ENCODE measurements around the gene NTM.

Gene NTM

GRCh38 chr11:131908316-131908715 lies 537.9 kb downstream of the NTM start (continued):
- no peak for TF ChIP-seq ZBTB49 (tag by site-specific recombination; IDR thresholded peaks at IDR 0.05; ENCODE audit: low read depth)
- TF ChIP-seq ZNF280C (tag by site-specific recombination; IDR thresholded peaks at IDR 0.05) = no peak
- no peak for TF ChIP-seq ZFP3 (tag by site-specific recombination; IDR thresholded peaks at IDR 0.05; ENCODE audit: low read depth)

- Histone ChIP-seq H3K36me3 (ENCODE audit: control insufficient read depth in 2 of 2, insufficient read depth in 1 of 2, low read length in 2 of 2) (no peaks in the 10 kb centered on the region), H3K9me3 (ENCODE audit: control insufficient read depth, insufficient read depth, low read depth, low read length) (no peaks in the 10 kb centered on the region), H3K4me3 (ENCODE audit: low read depth, low read length) (no peak overlapping the region), H3K27ac (ENCODE audit: extremely low read depth, low read depth, low read length) (no peak overlapping the region), H3K4me1 (ENCODE audit: control insufficient read depth, insufficient read depth, low read length) (no peaks in the 10 kb centered on the region)
- no peak for TF ChIP-seq GLI4 (tag by site-specific recombination; IDR thresholded peaks at IDR 0.05)
- TF ChIP-seq ZNF544 (tag by site-specific recombination; IDR thresholded peaks at IDR 0.05) = no peak
- TF ChIP-seq ZNF366 (tag by site-specific recombination; conservative IDR thresholded peaks at IDR 0.05) = no peak
- TF ChIP-seq KLF10 (tag by site-specific recombination; IDR thresholded peaks at IDR 0.05) = no peak
- TF ChIP-seq ZNF513 (tag by site-specific recombination; IDR thresholded peaks at IDR 0.05) = no peak
- POLR2A ChIA-PET = no interaction called here
- CTCF ChIA-PET = interaction anchor here (0.6 to 4.1 kb wide), 5 partner anchors 15 to 215 kb away, joined by 4 to 33 read pairs (median 9); no protein-coding TSS in a partner anchor
Measured at GRCh38 chr11:131909426-131910177, 539.2 kb downstream of the NTM start.

- H3K4me3 ChIP-seq (ENCODE audit: low read depth, low read length) = no peak overlapping the region
- ChIA-PET POLR2A (no interaction called here), CTCF (interaction anchor here (0.6 to 4.1 kb wide), 10 partner anchors 15 to 222 kb away, joined by 3 to 33 read pairs (median 4); no protein-coding TSS in a partner anchor)
- H3K36me3 ChIP-seq (ENCODE audit: control insufficient read depth in 2 of 2, insufficient read depth in 1 of 2, low read length in 2 of 2) = no peaks in the 10 kb centered on the region
- no peaks in the 10 kb centered on the region for H3K4me1 ChIP-seq (ENCODE audit: control insufficient read depth, insufficient read depth, low read length)
- H3K9me3 ChIP-seq (ENCODE audit: control insufficient read depth, insufficient read depth, low read depth, low read length) = no peaks in the 10 kb centered on the region
- TF ChIP-seq ZSCAN16 (tag by site-specific recombination; IDR thresholded peaks at IDR 0.05) (no peak), ZNF19 (tag by site-specific recombination; IDR thresholded peaks at IDR 0.05; ENCODE audit: low read depth) (no peak), ZNF776 (tag by site-specific recombination; IDR thresholded peaks at IDR 0.05; ENCODE audit: borderline replicate concordance) (no peak)
- H3K27ac ChIP-seq (ENCODE audit: extremely low read depth, low read depth, low read length) = no peak overlapping the region; the same call in 1 of the 2 replicates
Measured at GRCh38 chr11:131910178-131910522, 539.7 kb downstream of the NTM start.

All from HEK293 (cell line).